DND-41 (cell line): ENCODE measurements around the gene SEC61A1.
A peak's percentile ranks its signal among the peaks of the same experiment; 100 is the strongest.

ENCODE experiments used
- ATAC-seq: fragments of 200-7000 bp; cut with Tn5 transposase; 3 replicates; pipeline ENCODE4 v1.9.1; 2021; ENCODE audit warnings: low read depth; ENCODE audit not compliant: insufficient read depth
- DNase-seq: peaks from one replicate; pipeline ENCODE4 v3.0.0-alpha.2; 2020
- H2AFZ ChIP-seq: 2 replicates; pipeline ENCODE4 v1.6.0; 2012; ENCODE audit warnings: low read depth, low read length
- H3K27ac ChIP-seq: 2 replicates; pipeline ENCODE4 v1.5.1; 2012; ENCODE audit warnings: low read length, inconsistent platforms
- H3K27me3 ChIP-seq: fragments of 200-600 bp; sonication (generic); 2 replicates; pipeline ENCODE4 v1.6.0; 2012; ENCODE audit warnings: low read length, mild to moderate bottlenecking, inconsistent platforms; ENCODE audit not compliant: insufficient read depth, poor library complexity
- H3K36me3 ChIP-seq: 2 replicates; pipeline ENCODE4 v1.5.1; 2012; ENCODE audit warnings: low read length, inconsistent platforms; ENCODE audit not compliant: insufficient read depth
- H3K4me1 ChIP-seq: 2 replicates; pipeline ENCODE4 v1.5.1; 2012; ENCODE audit warnings: mild to moderate bottlenecking, low read length; ENCODE audit not compliant: insufficient read depth
- H3K4me2 ChIP-seq: 2 replicates; pipeline ENCODE4 v1.6.0; 2012; ENCODE audit warnings: mild to moderate bottlenecking, moderate library complexity, low read length, inconsistent platforms; ENCODE audit not compliant: insufficient read depth
- H3K4me3 ChIP-seq, 2 experiments: fragments of 200-600 bp in 1 of 2; shearing (Covaris generic) in 1 of 2; 2 replicates each; pipeline ENCODE4 v1.5.1; 2012 to 2016; ENCODE audit warnings: inconsistent platforms in 2 of 2, low read length in 2 of 2, mild to moderate bottlenecking in 2 of 2, low read depth in 1 of 2, moderate library complexity in 1 of 2
- H3K79me2 ChIP-seq: 2 replicates; pipeline ENCODE4 v1.6.0; 2012; ENCODE audit warnings: low read length, inconsistent platforms; ENCODE audit not compliant: insufficient read depth
- H3K9ac ChIP-seq: 2 replicates; pipeline ENCODE4 v1.6.0; 2012; ENCODE audit warnings: low read depth, mild to moderate bottlenecking, inconsistent platforms, low read length, moderate library complexity
- H3K9me3 ChIP-seq: 2 replicates; pipeline ENCODE4 v1.5.1; 2012; ENCODE audit warnings: low read length, moderate library complexity, mild to moderate bottlenecking, inconsistent platforms; ENCODE audit not compliant: insufficient read depth, severe bottlenecking
- H4K20me1 ChIP-seq: 2 replicates; pipeline ENCODE4 v1.6.0; 2012; ENCODE audit warnings: low read length; ENCODE audit not compliant: insufficient read depth
- CTCF ChIP-seq: IDR thresholded peaks from 2 replicates; pipeline ENCODE4 v1.5.1; 2012; ENCODE audit warnings: borderline replicate concordance, low read length, moderate library complexity, mild to moderate bottlenecking; ENCODE audit not compliant: poor library complexity, severe bottlenecking; ENCODE audit errors: extremely low read depth
- EZH2 ChIP-seq: IDR thresholded peaks from 3 replicates; pipeline ENCODE4 v1.6.1; 2012; ENCODE audit warnings: borderline replicate concordance, low read depth, mild to moderate bottlenecking, moderate library complexity, low read length, inconsistent platforms; ENCODE audit not compliant: severe bottlenecking

The SEC61A1 gene

GRCh38 chr3:128070898-128071591 lies 18.8 kb downstream of the SEC61A1 start:
- peaks cover 73% of the 10 kb centered on the region for H4K20me1 ChIP-seq
- no peak for DNase-seq
- no peak overlapping the region for H3K4me3 ChIP-seq
- no peak for TF ChIP-seq EZH2
- no peak for TF ChIP-seq CTCF
- H3K79me2 ChIP-seq, result peaks cover 26% of the 10 kb centered on the region
- no peaks in the 10 kb centered on the region for H3K4me1 ChIP-seq
- H3K4me2 ChIP-seq, result no peak overlapping the region
- no peak overlapping the region for H3K27ac ChIP-seq
- ATAC-seq, result 0 out of 3 replicates have a peak, but pooled peaks have one; percentile 6
- no peak overlapping the region for H2AFZ ChIP-seq
- no peaks in the 10 kb centered on the region for H3K9me3 ChIP-seq
- no peaks in the 10 kb centered on the region for H3K27me3 ChIP-seq
- peaks cover 99% of the 10 kb centered on the region for H3K36me3 ChIP-seq
- H3K9ac ChIP-seq, result no peak overlapping the region

GRCh38 chr3:128071771-128072453 lies 19.7 kb downstream of the SEC61A1 start:
- peaks cover 96% of the 10 kb centered on the region for H3K36me3 ChIP-seq
- peaks cover 70% of the 10 kb centered on the region for H4K20me1 ChIP-seq
- H3K4me2 ChIP-seq, result no peak overlapping the region
- no peak for TF ChIP-seq EZH2
- TF ChIP-seq CTCF, result no peak
- no peaks in the 10 kb centered on the region for H3K27me3 ChIP-seq
- no peak for ATAC-seq
- peaks cover 31% of the 10 kb centered on the region for H3K79me2 ChIP-seq
- H3K9me3 ChIP-seq, result no peaks in the 10 kb centered on the region
- H3K4me1 ChIP-seq, result no peaks in the 10 kb centered on the region
- no peak for DNase-seq
- H2AFZ ChIP-seq, result no peak overlapping the region
- no peak overlapping the region for H3K27ac ChIP-seq
- H3K4me3 ChIP-seq, result no peak overlapping the region
- no peak overlapping the region for H3K9ac ChIP-seq

- ATAC-seq (no peak), DNase-seq (no peak)
- H3K27me3 ChIP-seq, result no peaks in the 10 kb centered on the region
- H3K79me2 ChIP-seq, result peaks cover 31% of the 10 kb centered on the region
- H3K9ac ChIP-seq, result no peak overlapping the region
- H3K36me3 ChIP-seq, result peaks cover 94% of the 10 kb centered on the region
- H3K27ac ChIP-seq, result no peak overlapping the region
- no peak overlapping the region for H3K4me2 ChIP-seq
- peaks cover 69% of the 10 kb centered on the region for H4K20me1 ChIP-seq
- H3K9me3 ChIP-seq, result no peaks in the 10 kb centered on the region
- no peaks in the 10 kb centered on the region for H3K4me1 ChIP-seq
- no peak overlapping the region for H2AFZ ChIP-seq
- no peak overlapping the region for H3K4me3 ChIP-seq
- TF ChIP-seq CTCF (no peak), EZH2 (no peak)
These were observed 20.4 kb downstream of the SEC61A1 start for GRCh38 chr3:128072454-128073184.
